ENCODE measurements around the gene HES2.
A peak's percentile ranks its signal among the peaks of the same experiment; 100 is the strongest.

HES2 gene

DNA sequence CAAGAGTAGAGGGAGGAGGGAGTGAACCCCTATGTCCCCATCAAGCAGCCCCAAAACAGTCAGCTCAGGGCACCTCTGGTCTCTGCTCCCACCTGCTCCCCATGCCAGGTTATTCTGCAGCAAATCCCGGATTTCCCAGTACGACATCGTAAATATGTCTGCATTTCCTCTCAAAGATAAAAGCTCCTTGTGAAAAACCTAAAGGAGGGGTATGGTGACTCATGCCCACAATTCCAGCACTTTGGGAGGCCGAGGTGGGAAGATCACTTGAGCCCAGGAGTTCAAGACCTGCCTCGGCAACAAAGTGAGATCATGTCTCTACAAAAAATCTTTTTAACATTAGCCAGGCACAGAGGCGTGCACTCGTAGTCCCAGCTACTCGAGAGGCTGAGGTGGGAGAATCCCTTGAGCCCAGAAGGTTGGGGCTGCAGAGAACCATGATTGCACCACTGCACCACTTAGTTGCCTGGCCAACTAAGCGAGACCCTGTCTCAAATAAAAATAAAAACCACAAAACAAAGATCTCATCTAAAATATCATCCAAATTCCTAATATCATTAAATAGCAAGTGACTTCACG is 33.3 kb downstream of the HES2 start:
- Histone ChIP-seq H3K4me2 (ENCODE audit: low read length) (no peak overlapping the region), H3K9ac (ENCODE audit: low read length) (no peak overlapping the region), H3K27me3 (ENCODE audit: insufficient read depth, low read length) (no peaks in the 10 kb centered on the region), H2BK12ac (ENCODE audit: low read length) (no peak overlapping the region), H4K91ac (ENCODE audit: low read depth, low read length) (no peak overlapping the region), H4K12ac (ENCODE audit: low read depth, low read length) (no peak overlapping the region), H2BK5ac (ENCODE audit: low read depth, low read length, poor library complexity) (no peak overlapping the region), H2AK5ac (ENCODE audit: low read length) (no peak overlapping the region), H3K9me3 (ENCODE audit: insufficient read depth, low read depth, low read length) (no peaks in the 10 kb centered on the region), H3K79me1 (ENCODE audit: low read length) (peaks cover 4% of the 10 kb centered on the region), H3K36me3 (ENCODE audit: control insufficient read depth in 1 of 2, insufficient read depth in 2 of 2, low read length in 2 of 2) (no peaks in the 10 kb centered on the region), H3K4me3 (ENCODE audit: low read depth, low read length) (no peak overlapping the region), H3K27ac (ENCODE audit: low read depth, low read length) (no peak overlapping the region), H3K23ac (ENCODE audit: low read length) (no peak overlapping the region), H2BK120ac (ENCODE audit: insufficient read depth, low read length, poor library complexity) (no peak overlapping the region), H4K8ac (ENCODE audit: low read depth, low read length) (no peak overlapping the region), H3K4me1 (ENCODE audit: control insufficient read depth in 1 of 2, insufficient read depth in 2 of 2, low read length in 2 of 2) (peaks cover 12% of the 10 kb centered on the region in 2 experiments), H3K4ac (ENCODE audit: low read depth, low read length) (no peak overlapping the region), H3K14ac (ENCODE audit: low read length) (no peak overlapping the region), H3K79me2 (ENCODE audit: control insufficient read depth, insufficient read depth, low read length, poor library complexity) (no peaks in the 10 kb centered on the region), H2AFZ (ENCODE audit: insufficient read depth, low read length, poor library complexity) (no peak overlapping the region), H3K18ac (ENCODE audit: low read length) (no peak overlapping the region)
- peak; percentile 34 to 37 for DNase-seq
- WGBS (ENCODE audit: extremely low coverage, insufficient coverage, insufficient read length), result 100% methylated on average over 1 of the region's 10 CpGs

GRCh38 chr1:6385488-6386191 is 34.1 kb downstream of the HES2 start:
- Histone ChIP-seq H4K12ac (ENCODE audit: low read depth, low read length) (peak overlapping the region; percentile 12), H2BK5ac (ENCODE audit: low read depth, low read length, poor library complexity) (no peak overlapping the region), H3K9ac (ENCODE audit: low read length) (no peak overlapping the region), H3K4me1 (ENCODE audit: control insufficient read depth in 1 of 2, insufficient read depth in 2 of 2, low read length in 2 of 2) (peaks cover 12% of the 10 kb centered on the region in 2 experiments), H3K14ac (ENCODE audit: low read length) (peak overlapping the region; percentile 63), H3K4me3 (ENCODE audit: low read depth, low read length) (no peak overlapping the region), H3K79me1 (ENCODE audit: low read length) (peaks cover 4% of the 10 kb centered on the region), H4K91ac (ENCODE audit: low read depth, low read length) (peak overlapping the region; percentile 60), H3K9me3 (ENCODE audit: insufficient read depth, low read depth, low read length) (no peaks in the 10 kb centered on the region), H3K4ac (ENCODE audit: low read depth, low read length) (no peak overlapping the region), H2AFZ (ENCODE audit: insufficient read depth, low read length, poor library complexity) (no peak overlapping the region), H2BK120ac (ENCODE audit: insufficient read depth, low read length, poor library complexity) (no peak overlapping the region), H3K79me2 (ENCODE audit: control insufficient read depth, insufficient read depth, low read length, poor library complexity) (no peaks in the 10 kb centered on the region), H3K23ac (ENCODE audit: low read length) (no peak overlapping the region), H3K4me2 (ENCODE audit: low read length) (no peak overlapping the region), H3K18ac (ENCODE audit: low read length) (peak overlapping the region; percentile 34), H2AK5ac (ENCODE audit: low read length) (no peak overlapping the region), H4K8ac (ENCODE audit: low read depth, low read length) (peak overlapping the region; percentile 83), H3K27ac (ENCODE audit: low read depth, low read length) (no peak overlapping the region), H2BK12ac (ENCODE audit: low read length) (no peak overlapping the region), H3K27me3 (ENCODE audit: insufficient read depth, low read length) (no peaks in the 10 kb centered on the region), H3K36me3 (ENCODE audit: control insufficient read depth in 1 of 2, insufficient read depth in 2 of 2, low read length in 2 of 2) (no peaks in the 10 kb centered on the region)
- DNase-seq, result peak; percentile 97 to 98
- no CpG with 5 or more reads among the region's 22 CpGs for WGBS (ENCODE audit: extremely low coverage, insufficient coverage, insufficient read length)

GRCh38 chr1:6384962-6385361 is 34.8 kb downstream of the HES2 start:
- no peak overlapping the region for H3K4me2 ChIP-seq (ENCODE audit: low read length)
- H4K8ac ChIP-seq (ENCODE audit: low read depth, low read length), result no peak overlapping the region
- no peak overlapping the region for H2BK12ac ChIP-seq (ENCODE audit: low read length)
- H4K91ac ChIP-seq (ENCODE audit: low read depth, low read length), result no peak overlapping the region
- H4K12ac ChIP-seq (ENCODE audit: low read depth, low read length), result no peak overlapping the region
- no peak overlapping the region for H2AFZ ChIP-seq (ENCODE audit: insufficient read depth, low read length, poor library complexity)
- H3K27me3 ChIP-seq (ENCODE audit: insufficient read depth, low read length), result no peaks in the 10 kb centered on the region
- H2AK5ac ChIP-seq (ENCODE audit: low read length), result no peak overlapping the region
- no peak for DNase-seq
- no peak overlapping the region for H3K14ac ChIP-seq (ENCODE audit: low read length)
- H3K18ac ChIP-seq (ENCODE audit: low read length), result peak overlapping the region; percentile 2
- H3K4me1 ChIP-seq (ENCODE audit: control insufficient read depth in 1 of 2, insufficient read depth in 2 of 2, low read length in 2 of 2), result peaks cover 12% of the 10 kb centered on the region in 2 experiments
- H2BK5ac ChIP-seq (ENCODE audit: low read depth, low read length, poor library complexity), result no peak overlapping the region
- no CpG with 5 or more reads among the region's 5 CpGs for WGBS (ENCODE audit: extremely low coverage, insufficient coverage, insufficient read length)
- no peak overlapping the region for H3K9ac ChIP-seq (ENCODE audit: low read length)
- H3K27ac ChIP-seq (ENCODE audit: low read depth, low read length), result no peak overlapping the region
- H3K9me3 ChIP-seq (ENCODE audit: insufficient read depth, low read depth, low read length), result no peaks in the 10 kb centered on the region
- H3K23ac ChIP-seq (ENCODE audit: low read length), result no peak overlapping the region
- no peak overlapping the region for H2BK120ac ChIP-seq (ENCODE audit: insufficient read depth, low read length, poor library complexity)
- H3K4me3 ChIP-seq (ENCODE audit: low read depth, low read length), result no peak overlapping the region
- H3K79me2 ChIP-seq (ENCODE audit: control insufficient read depth, insufficient read depth, low read length, poor library complexity), result no peaks in the 10 kb centered on the region
- peaks cover 4% of the 10 kb centered on the region for H3K79me1 ChIP-seq (ENCODE audit: low read length)
- no peaks in the 10 kb centered on the region for H3K36me3 ChIP-seq (ENCODE audit: control insufficient read depth in 1 of 2, insufficient read depth in 2 of 2, low read length in 2 of 2)
- no peak overlapping the region for H3K4ac ChIP-seq (ENCODE audit: low read depth, low read length)

GRCh38 chr1:6384135-6384534 is 35.6 kb downstream of the HES2 start:
- no peak overlapping the region for H3K4ac ChIP-seq (ENCODE audit: low read depth, low read length)
- H2AK5ac ChIP-seq (ENCODE audit: low read length), result no peak overlapping the region
- H3K27me3 ChIP-seq (ENCODE audit: insufficient read depth, low read length), result no peaks in the 10 kb centered on the region
- H3K9ac ChIP-seq (ENCODE audit: low read length), result no peak overlapping the region
- H3K4me1 ChIP-seq (ENCODE audit: control insufficient read depth in 1 of 2, insufficient read depth in 2 of 2, low read length in 2 of 2), result peaks cover 12% of the 10 kb centered on the region in 2 experiments
- no peak overlapping the region for H3K18ac ChIP-seq (ENCODE audit: low read length)
- no peak overlapping the region for H2BK12ac ChIP-seq (ENCODE audit: low read length)
- WGBS (ENCODE audit: extremely low coverage, insufficient coverage, insufficient read length), result no CpG with 5 or more reads among the region's 1 CpG
- no peak overlapping the region for H2AFZ ChIP-seq (ENCODE audit: insufficient read depth, low read length, poor library complexity)
- no peaks in the 10 kb centered on the region for H3K9me3 ChIP-seq (ENCODE audit: insufficient read depth, low read depth, low read length)
- no peak overlapping the region for H2BK120ac ChIP-seq (ENCODE audit: insufficient read depth, low read length, poor library complexity)
- no peak for DNase-seq
- H4K8ac ChIP-seq (ENCODE audit: low read depth, low read length), result no peak overlapping the region
- H4K91ac ChIP-seq (ENCODE audit: low read depth, low read length), result no peak overlapping the region
- no peak overlapping the region for H3K4me3 ChIP-seq (ENCODE audit: low read depth, low read length)
- no peak overlapping the region for H3K23ac ChIP-seq (ENCODE audit: low read length)
- H2BK5ac ChIP-seq (ENCODE audit: low read depth, low read length, poor library complexity), result no peak overlapping the region
- no peak overlapping the region for H4K12ac ChIP-seq (ENCODE audit: low read depth, low read length)
- H3K79me2 ChIP-seq (ENCODE audit: control insufficient read depth, insufficient read depth, low read length, poor library complexity), result no peaks in the 10 kb centered on the region
- no peak overlapping the region for H3K4me2 ChIP-seq (ENCODE audit: low read length)
- H3K79me1 ChIP-seq (ENCODE audit: low read length), result peaks cover 4% of the 10 kb centered on the region
- H3K36me3 ChIP-seq (ENCODE audit: control insufficient read depth in 1 of 2, insufficient read depth in 2 of 2, low read length in 2 of 2), result no peaks in the 10 kb centered on the region
- no peak overlapping the region for H3K27ac ChIP-seq (ENCODE audit: low read depth, low read length)
- no peak overlapping the region for H3K14ac ChIP-seq (ENCODE audit: low read length)
